ENCODE results near the gene XPO6. TPM values are rescaled to one million over a fixed set of nuclear protein-coding genes. Genes with fewer than 3 reads are reported as not detected.

XPO6 gene
- polyA plus RNA-seq, 1 donor (not counting 4 experiments of a cell fraction or from before 2014, with no cell fraction given), result 127 TPM

- no peaks in the 10 kb centered on the region for H3K27me3 ChIP-seq (ENCODE audit: control insufficient read depth, extremely low read depth, insufficient read depth, low read length)
- dilution Hi-C loops (cut with MboI; ENCODE audit: extremely low pct_ligation_motif_present, low sequenced_read_pairs), result no loop called here
- H3K9ac ChIP-seq (ENCODE audit: control insufficient read depth, extremely low read depth, insufficient read depth, low read length), result no peak overlapping the region
- peaks cover 12 to 16% of the 10 kb centered on the region in 2 experiments for H3K36me3 ChIP-seq (ENCODE audit: control insufficient read depth in 2 of 2, extremely low read depth in 1 of 2, insufficient read depth in 2 of 2, low read length in 2 of 2)
- H3K4me3 ChIP-seq (ENCODE audit: control insufficient read depth in 2 of 3, extremely low read depth in 1 of 3, insufficient read depth in 2 of 3, low read depth in 1 of 3, low read length in 3 of 3), result no peak overlapping the region
- H3K4me1 ChIP-seq (ENCODE audit: control insufficient read depth, extremely low read depth, insufficient read depth, low read length), result peaks cover 31% of the 10 kb centered on the region
- no peak for FAIRE-seq
- H3K4me2 ChIP-seq (ENCODE audit: control insufficient read depth, extremely low read depth, insufficient read depth, low read depth, low read length), result no peak overlapping the region
- no peaks in the 10 kb centered on the region for H3K9me3 ChIP-seq (ENCODE audit: control insufficient read depth, low read depth, low read length)
- no peak overlapping the region for H3K27ac ChIP-seq (ENCODE audit: control insufficient read depth, insufficient read depth, low read length)
- peaks cover 29% of the 10 kb centered on the region for H4K20me1 ChIP-seq (ENCODE audit: control insufficient read depth, extremely low read depth, insufficient read depth, low read length)
- H3K79me2 ChIP-seq (ENCODE audit: control insufficient read depth, insufficient read depth, low read length), result peaks cover 88% of the 10 kb centered on the region
- TF ChIP-seq EZH2 (IDR thresholded peaks at IDR 0.05; ENCODE audit: low read length) (no peak), CTCF (optimal IDR thresholded peaks at IDR 0.05 in 1 of 3, IDR thresholded peaks at IDR 0.05 in 1 of 3, conservative IDR thresholded peaks at IDR 0.05 in 1 of 3; ENCODE audit: extremely low read depth in 1 of 3, insufficient read depth in 2 of 3, low read length in 3 of 3) (no peak)
- DNase-seq (ENCODE audit: low read depth, low spot score), result no peak
- peaks cover 10% of the 10 kb centered on the region for H3K9me1 ChIP-seq (ENCODE audit: control insufficient read depth, extremely low read depth, insufficient read depth, low read length)
- no peak overlapping the region for H2AFZ ChIP-seq (ENCODE audit: control insufficient read depth, low read length)
Measured at GRCh38 chr16:28196387-28196987, 15.3 kb downstream of the XPO6 start.

GRCh38 chr16:28195859-28196258 lies 15.9 kb downstream of the XPO6 start:
- H3K9ac ChIP-seq (ENCODE audit: control insufficient read depth, extremely low read depth, insufficient read depth, low read length), result no peak overlapping the region
- FAIRE-seq (no peak), DNase-seq (ENCODE audit: low read depth, low spot score) (no peak)
- H3K27ac ChIP-seq (ENCODE audit: control insufficient read depth, insufficient read depth, low read length), result no peak overlapping the region
- dilution Hi-C loops (cut with MboI; ENCODE audit: extremely low pct_ligation_motif_present, low sequenced_read_pairs), result no loop called here
- H3K4me3 ChIP-seq (ENCODE audit: control insufficient read depth in 2 of 3, extremely low read depth in 1 of 3, insufficient read depth in 2 of 3, low read depth in 1 of 3, low read length in 3 of 3), result no peak overlapping the region
- no peaks in the 10 kb centered on the region for H3K9me3 ChIP-seq (ENCODE audit: control insufficient read depth, low read depth, low read length)
- H2AFZ ChIP-seq (ENCODE audit: control insufficient read depth, low read length), result no peak overlapping the region
- H3K4me1 ChIP-seq (ENCODE audit: control insufficient read depth, extremely low read depth, insufficient read depth, low read length), result peaks cover 37% of the 10 kb centered on the region
- H3K27me3 ChIP-seq (ENCODE audit: control insufficient read depth, extremely low read depth, insufficient read depth, low read length), result no peaks in the 10 kb centered on the region
- TF ChIP-seq EZH2 (IDR thresholded peaks at IDR 0.05; ENCODE audit: low read length) (no peak), CTCF (optimal IDR thresholded peaks at IDR 0.05 in 1 of 3, IDR thresholded peaks at IDR 0.05 in 1 of 3, conservative IDR thresholded peaks at IDR 0.05 in 1 of 3; ENCODE audit: extremely low read depth in 1 of 3, insufficient read depth in 2 of 3, low read length in 3 of 3) (no peak)
- H3K4me2 ChIP-seq (ENCODE audit: control insufficient read depth, extremely low read depth, insufficient read depth, low read depth, low read length), result no peak overlapping the region
- H3K9me1 ChIP-seq (ENCODE audit: control insufficient read depth, extremely low read depth, insufficient read depth, low read length), result peaks cover 10% of the 10 kb centered on the region
- H4K20me1 ChIP-seq (ENCODE audit: control insufficient read depth, extremely low read depth, insufficient read depth, low read length), result peaks cover 36% of the 10 kb centered on the region
- H3K79me2 ChIP-seq (ENCODE audit: control insufficient read depth, insufficient read depth, low read length), result peaks cover 88% of the 10 kb centered on the region
- H3K36me3 ChIP-seq (ENCODE audit: control insufficient read depth in 2 of 2, extremely low read depth in 1 of 2, insufficient read depth in 2 of 2, low read length in 2 of 2), result peaks cover 9 to 16% of the 10 kb centered on the region in 2 experiments
